ENCODE data around the gene UBR4. TPM values are rescaled to one million over a fixed set of nuclear protein-coding genes. Genes with fewer than 3 reads are reported as not detected.

UBR4 gene
- total RNA-seq, 2 donors from 2014 or later: 148 to 151 TPM

DNA sequence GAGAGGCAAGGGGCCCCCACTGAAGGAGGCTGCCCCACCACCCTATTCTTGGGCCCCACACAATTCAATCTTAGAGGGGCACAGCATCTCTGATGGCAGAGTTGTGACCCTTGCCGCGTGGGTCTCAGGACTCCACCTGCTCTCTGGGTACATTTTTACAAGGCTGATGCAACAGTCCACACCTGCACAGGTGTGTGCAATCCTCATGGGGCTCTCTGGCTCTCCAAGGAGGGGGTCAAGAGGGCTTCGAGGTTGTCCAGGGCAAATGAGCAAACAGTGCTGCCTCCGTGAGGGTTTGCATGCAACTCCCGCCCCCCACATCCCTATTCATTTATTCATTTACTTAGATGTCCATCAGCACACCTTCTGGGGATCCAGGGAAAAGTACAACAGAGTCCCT lies 172.0 kb downstream of the UBR4 start:
- Histone ChIP-seq H3K36me3 (ENCODE audit: control insufficient read depth, insufficient read depth, low read length) (no peaks in the 10 kb centered on the region), H3K4me1 (ENCODE audit: control insufficient read depth, insufficient read depth, low read length) (no peaks in the 10 kb centered on the region), H3K27me3 (ENCODE audit: control insufficient read depth, insufficient read depth, low read length, poor library complexity, severe bottlenecking) (no peaks in the 10 kb centered on the region), H3K9ac (ENCODE audit: extremely low read depth, low read length, poor library complexity, severe bottlenecking) (no peak overlapping the region), H3K27ac (ENCODE audit: low read depth, low read length) (no peak overlapping the region), H3K4me3 (ENCODE audit: low read length) (no peak overlapping the region), H3K9me3 (ENCODE audit: control insufficient read depth, low read length) (no peaks in the 10 kb centered on the region)
- H3K4me3 Mint-ChIP-seq: no peak overlapping the region
- H3K27ac Mint-ChIP-seq: no peak overlapping the region
- H3K27me3 Mint-ChIP-seq (ENCODE audit: insufficient read depth): peaks cover 3% of the 10 kb centered on the region
- peak; percentile 35 for DNase-seq
- TF ChIP-seq, protein P1, sequence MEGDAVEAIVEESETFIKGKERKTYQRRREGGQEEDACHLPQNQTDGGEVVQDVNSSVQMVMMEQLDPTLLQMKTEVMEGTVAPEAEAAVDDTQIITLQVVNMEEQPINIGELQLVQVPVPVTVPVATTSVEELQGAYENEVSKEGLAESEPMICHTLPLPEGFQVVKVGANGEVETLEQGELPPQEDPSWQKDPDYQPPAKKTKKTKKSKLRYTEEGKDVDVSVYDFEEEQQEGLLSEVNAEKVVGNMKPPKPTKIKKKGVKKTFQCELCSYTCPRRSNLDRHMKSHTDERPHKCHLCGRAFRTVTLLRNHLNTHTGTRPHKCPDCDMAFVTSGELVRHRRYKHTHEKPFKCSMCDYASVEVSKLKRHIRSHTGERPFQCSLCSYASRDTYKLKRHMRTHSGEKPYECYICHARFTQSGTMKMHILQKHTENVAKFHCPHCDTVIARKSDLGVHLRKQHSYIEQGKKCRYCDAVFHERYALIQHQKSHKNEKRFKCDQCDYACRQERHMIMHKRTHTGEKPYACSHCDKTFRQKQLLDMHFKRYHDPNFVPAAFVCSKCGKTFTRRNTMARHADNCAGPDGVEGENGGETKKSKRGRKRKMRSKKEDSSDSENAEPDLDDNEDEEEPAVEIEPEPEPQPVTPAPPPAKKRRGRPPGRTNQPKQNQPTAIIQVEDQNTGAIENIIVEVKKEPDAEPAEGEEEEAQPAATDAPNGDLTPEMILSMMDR (conservative IDR thresholded peaks at IDR 0.05): no peak
- no peaks in the 10 kb centered on the region for H3K9me3 Mint-ChIP-seq
- H3K36me3 Mint-ChIP-seq (ENCODE audit: low read depth): no peaks in the 10 kb centered on the region
- H3K4me1 Mint-ChIP-seq: peaks cover 1% of the 10 kb centered on the region
- 83 to 85% methylated on average over 4 to 5 of the region's 5 CpGs for WGBS, 2 experiments (ENCODE audit: insufficient coverage in 1 of 2, insufficient read length in 1 of 2)

DNA sequence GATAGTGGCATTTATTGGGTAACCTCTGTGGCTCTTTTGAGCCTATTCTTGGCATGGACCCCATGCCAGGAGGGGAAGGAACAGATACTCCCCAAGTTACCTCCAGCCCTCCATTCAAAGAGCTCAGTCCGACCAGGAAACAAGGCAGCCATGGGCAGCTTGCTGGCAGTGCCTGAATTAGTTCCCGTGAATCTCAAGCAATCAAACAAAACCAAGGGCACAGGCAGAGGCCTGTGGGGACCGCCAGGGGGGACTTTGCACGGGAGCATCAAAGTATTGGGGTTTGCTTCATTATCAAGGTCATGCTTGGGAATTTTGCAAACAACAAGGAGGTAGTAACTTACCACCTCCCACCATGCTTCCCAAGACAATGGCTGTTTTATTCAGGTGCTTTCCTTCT lies 172.4 kb downstream of the UBR4 start:
- Mint-ChIP-seq H3K4me3 (no peak overlapping the region), H3K27ac (no peak overlapping the region), H3K27me3 (ENCODE audit: insufficient read depth) (peaks cover 3% of the 10 kb centered on the region), H3K36me3 (ENCODE audit: low read depth) (no peaks in the 10 kb centered on the region), H3K4me1 (no peaks in the 10 kb centered on the region), H3K9me3 (no peaks in the 10 kb centered on the region)
- Histone ChIP-seq H3K27ac (ENCODE audit: low read depth, low read length) (no peak overlapping the region), H3K4me3 (ENCODE audit: low read length) (no peak overlapping the region), H3K36me3 (ENCODE audit: control insufficient read depth, insufficient read depth, low read length) (no peaks in the 10 kb centered on the region), H3K27me3 (ENCODE audit: control insufficient read depth, insufficient read depth, low read length, poor library complexity, severe bottlenecking) (no peaks in the 10 kb centered on the region), H3K9ac (ENCODE audit: extremely low read depth, low read length, poor library complexity, severe bottlenecking) (no peak overlapping the region), H3K9me3 (ENCODE audit: control insufficient read depth, low read length) (no peaks in the 10 kb centered on the region), H3K4me1 (ENCODE audit: control insufficient read depth, insufficient read depth, low read length) (no peaks in the 10 kb centered on the region)
- DNase-seq: peak; percentile 37
- TF ChIP-seq, protein P1 (conservative IDR thresholded peaks at IDR 0.05): no peak
- WGBS, 2 experiments (ENCODE audit: insufficient coverage in 1 of 2, insufficient read length in 1 of 2): 88 to 100% methylated on average over 2 to 4 of the region's 4 CpGs

DNA sequence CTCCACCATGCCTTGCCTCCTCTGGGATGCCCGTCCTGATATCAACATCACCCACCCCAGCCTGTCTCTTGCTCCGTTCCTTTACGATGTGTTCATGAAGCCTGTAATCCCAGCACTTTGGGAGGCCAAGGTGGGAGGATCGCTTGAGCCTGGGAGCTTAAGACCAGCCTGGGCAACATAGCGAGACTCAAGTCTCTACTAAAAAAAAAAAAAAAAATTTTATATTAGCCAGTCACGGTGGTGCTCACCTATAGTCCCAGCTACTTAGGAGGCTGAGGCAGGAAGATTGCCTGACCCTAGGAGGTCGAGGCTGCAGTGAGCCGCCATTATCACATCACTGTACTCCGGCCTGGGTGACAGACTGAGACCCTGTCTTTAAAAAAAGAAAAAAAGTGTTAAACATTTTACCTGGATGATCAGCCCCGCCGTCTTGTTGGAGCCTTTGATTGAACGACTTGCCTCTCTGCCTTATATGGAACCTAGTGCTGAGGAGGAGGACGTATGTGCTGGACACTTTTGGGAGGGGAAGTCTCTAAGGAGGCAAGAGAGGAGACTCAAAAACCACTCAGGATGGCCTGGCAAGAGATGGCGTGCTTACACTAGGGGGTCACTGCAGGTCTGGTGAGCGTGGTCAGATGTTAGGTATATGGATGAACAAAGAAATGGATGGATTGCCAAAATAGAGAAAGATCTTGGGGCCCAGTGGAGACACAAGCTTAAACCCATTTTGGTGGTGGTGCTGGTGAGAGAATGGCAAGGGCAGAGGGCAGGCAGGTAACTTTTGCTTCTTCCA lies 173.1 kb downstream of the UBR4 start:
- Mint-ChIP-seq H3K27ac (no peak overlapping the region), H3K4me3 (no peak overlapping the region), H3K27me3 (ENCODE audit: insufficient read depth) (peaks cover 3% of the 10 kb centered on the region), H3K9me3 (no peaks in the 10 kb centered on the region), H3K4me1 (no peaks in the 10 kb centered on the region), H3K36me3 (ENCODE audit: low read depth) (no peaks in the 10 kb centered on the region)
- peak; percentile 33 for DNase-seq
- Histone ChIP-seq H3K36me3 (ENCODE audit: control insufficient read depth, insufficient read depth, low read length) (no peaks in the 10 kb centered on the region), H3K27ac (ENCODE audit: low read depth, low read length) (no peak overlapping the region), H3K4me1 (ENCODE audit: control insufficient read depth, insufficient read depth, low read length) (no peaks in the 10 kb centered on the region), H3K9ac (ENCODE audit: extremely low read depth, low read length, poor library complexity, severe bottlenecking) (no peak overlapping the region), H3K9me3 (ENCODE audit: control insufficient read depth, low read length) (no peaks in the 10 kb centered on the region), H3K4me3 (ENCODE audit: low read length) (no peak overlapping the region), H3K27me3 (ENCODE audit: control insufficient read depth, insufficient read depth, low read length, poor library complexity, severe bottlenecking) (no peaks in the 10 kb centered on the region)
- WGBS, 2 experiments (ENCODE audit: insufficient coverage in 1 of 2, insufficient read length in 1 of 2): 90% methylated on average over 12 to 15 of the region's 15 CpGs
- TF ChIP-seq, protein P1 (conservative IDR thresholded peaks at IDR 0.05): no peak
